ENCODE data around the gene TASL. TPM values are rescaled to one million over a fixed set of nuclear protein-coding genes. Genes with fewer than 3 reads are reported as not detected.

The TASL gene
- total and polyA plus RNA-seq, 2 of the 8 experiments (the other 6 are each of a cell fraction or from before 2014, with no cell fraction given), result not detected

DNA sequence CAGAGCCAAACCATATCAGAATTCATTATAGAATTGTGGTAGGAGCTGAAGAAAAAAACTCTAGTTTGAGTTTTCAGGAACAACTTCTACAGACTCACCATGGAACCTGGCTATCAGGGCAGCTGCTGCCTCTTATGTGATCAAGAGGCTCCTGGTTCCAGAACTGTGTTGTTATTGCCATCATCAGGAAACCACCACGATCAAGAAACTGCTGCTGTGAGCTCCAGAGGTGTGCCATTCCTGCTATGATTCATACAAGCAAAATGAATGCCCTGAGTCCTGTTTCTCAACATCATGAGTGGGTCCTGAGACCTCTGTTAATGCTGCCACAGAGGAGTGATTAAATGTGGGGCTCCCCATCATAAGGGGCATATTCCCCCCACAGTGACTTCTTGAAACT is 43.7 kb downstream of the TASL start (continued):
- TF ChIP-seq, protein P1, sequence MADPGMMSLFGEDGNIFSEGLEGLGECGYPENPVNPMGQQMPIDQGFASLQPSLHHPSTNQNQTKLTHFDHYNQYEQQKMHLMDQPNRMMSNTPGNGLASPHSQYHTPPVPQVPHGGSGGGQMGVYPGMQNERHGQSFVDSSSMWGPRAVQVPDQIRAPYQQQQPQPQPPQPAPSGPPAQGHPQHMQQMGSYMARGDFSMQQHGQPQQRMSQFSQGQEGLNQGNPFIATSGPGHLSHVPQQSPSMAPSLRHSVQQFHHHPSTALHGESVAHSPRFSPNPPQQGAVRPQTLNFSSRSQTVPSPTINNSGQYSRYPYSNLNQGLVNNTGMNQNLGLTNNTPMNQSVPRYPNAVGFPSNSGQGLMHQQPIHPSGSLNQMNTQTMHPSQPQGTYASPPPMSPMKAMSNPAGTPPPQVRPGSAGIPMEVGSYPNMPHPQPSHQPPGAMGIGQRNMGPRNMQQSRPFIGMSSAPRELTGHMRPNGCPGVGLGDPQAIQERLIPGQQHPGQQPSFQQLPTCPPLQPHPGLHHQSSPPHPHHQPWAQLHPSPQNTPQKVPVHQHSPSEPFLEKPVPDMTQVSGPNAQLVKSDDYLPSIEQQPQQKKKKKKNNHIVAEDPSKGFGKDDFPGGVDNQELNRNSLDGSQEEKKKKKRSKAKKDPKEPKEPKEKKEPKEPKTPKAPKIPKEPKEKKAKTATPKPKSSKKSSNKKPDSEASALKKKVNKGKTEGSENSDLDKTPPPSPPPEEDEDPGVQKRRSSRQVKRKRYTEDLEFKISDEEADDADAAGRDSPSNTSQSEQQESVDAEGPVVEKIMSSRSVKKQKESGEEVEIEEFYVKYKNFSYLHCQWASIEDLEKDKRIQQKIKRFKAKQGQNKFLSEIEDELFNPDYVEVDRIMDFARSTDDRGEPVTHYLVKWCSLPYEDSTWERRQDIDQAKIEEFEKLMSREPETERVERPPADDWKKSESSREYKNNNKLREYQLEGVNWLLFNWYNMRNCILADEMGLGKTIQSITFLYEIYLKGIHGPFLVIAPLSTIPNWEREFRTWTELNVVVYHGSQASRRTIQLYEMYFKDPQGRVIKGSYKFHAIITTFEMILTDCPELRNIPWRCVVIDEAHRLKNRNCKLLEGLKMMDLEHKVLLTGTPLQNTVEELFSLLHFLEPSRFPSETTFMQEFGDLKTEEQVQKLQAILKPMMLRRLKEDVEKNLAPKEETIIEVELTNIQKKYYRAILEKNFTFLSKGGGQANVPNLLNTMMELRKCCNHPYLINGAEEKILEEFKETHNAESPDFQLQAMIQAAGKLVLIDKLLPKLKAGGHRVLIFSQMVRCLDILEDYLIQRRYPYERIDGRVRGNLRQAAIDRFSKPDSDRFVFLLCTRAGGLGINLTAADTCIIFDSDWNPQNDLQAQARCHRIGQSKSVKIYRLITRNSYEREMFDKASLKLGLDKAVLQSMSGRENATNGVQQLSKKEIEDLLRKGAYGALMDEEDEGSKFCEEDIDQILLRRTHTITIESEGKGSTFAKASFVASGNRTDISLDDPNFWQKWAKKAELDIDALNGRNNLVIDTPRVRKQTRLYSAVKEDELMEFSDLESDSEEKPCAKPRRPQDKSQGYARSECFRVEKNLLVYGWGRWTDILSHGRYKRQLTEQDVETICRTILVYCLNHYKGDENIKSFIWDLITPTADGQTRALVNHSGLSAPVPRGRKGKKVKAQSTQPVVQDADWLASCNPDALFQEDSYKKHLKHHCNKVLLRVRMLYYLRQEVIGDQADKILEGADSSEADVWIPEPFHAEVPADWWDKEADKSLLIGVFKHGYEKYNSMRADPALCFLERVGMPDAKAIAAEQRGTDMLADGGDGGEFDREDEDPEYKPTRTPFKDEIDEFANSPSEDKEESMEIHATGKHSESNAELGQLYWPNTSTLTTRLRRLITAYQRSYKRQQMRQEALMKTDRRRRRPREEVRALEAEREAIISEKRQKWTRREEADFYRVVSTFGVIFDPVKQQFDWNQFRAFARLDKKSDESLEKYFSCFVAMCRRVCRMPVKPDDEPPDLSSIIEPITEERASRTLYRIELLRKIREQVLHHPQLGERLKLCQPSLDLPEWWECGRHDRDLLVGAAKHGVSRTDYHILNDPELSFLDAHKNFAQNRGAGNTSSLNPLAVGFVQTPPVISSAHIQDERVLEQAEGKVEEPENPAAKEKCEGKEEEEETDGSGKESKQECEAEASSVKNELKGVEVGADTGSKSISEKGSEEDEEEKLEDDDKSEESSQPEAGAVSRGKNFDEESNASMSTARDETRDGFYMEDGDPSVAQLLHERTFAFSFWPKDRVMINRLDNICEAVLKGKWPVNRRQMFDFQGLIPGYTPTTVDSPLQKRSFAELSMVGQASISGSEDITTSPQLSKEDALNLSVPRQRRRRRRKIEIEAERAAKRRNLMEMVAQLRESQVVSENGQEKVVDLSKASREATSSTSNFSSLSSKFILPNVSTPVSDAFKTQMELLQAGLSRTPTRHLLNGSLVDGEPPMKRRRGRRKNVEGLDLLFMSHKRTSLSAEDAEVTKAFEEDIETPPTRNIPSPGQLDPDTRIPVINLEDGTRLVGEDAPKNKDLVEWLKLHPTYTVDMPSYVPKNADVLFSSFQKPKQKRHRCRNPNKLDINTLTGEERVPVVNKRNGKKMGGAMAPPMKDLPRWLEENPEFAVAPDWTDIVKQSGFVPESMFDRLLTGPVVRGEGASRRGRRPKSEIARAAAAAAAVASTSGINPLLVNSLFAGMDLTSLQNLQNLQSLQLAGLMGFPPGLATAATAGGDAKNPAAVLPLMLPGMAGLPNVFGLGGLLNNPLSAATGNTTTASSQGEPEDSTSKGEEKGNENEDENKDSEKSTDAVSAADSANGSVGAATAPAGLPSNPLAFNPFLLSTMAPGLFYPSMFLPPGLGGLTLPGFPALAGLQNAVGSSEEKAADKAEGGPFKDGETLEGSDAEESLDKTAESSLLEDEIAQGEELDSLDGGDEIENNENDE (IDR thresholded peaks at IDR 0.05; ENCODE audit: insufficient replicate concordance, low read length), result no peak
- TF ChIP-seq SRF (IDR thresholded peaks at IDR 0.05; ENCODE audit: low read depth, low read length), result no peak
- no peak for TF ChIP-seq GTF2F1 (IDR thresholded peaks at IDR 0.05; ENCODE audit: borderline replicate concordance, low read depth, low read length)
- TF ChIP-seq EP300 (IDR thresholded peaks at IDR 0.05; ENCODE audit: borderline replicate concordance in 1 of 2, low read depth in 2 of 2, low read length in 2 of 2), result no peak
- TF ChIP-seq SP1 (IDR thresholded peaks at IDR 0.05; ENCODE audit: low read depth, low read length), result no peak
- TF ChIP-seq JUND (IDR thresholded peaks at IDR 0.05; ENCODE audit: low read length), result no peak
- no peak for TF ChIP-seq TEAD4 (IDR thresholded peaks at IDR 0.05; ENCODE audit: low read depth, low read length)
- TF ChIP-seq BCL11A (IDR thresholded peaks at IDR 0.05; ENCODE audit: low read depth in 2 of 2, low read length in 2 of 2), result no peak
- no peak for TF ChIP-seq KDM4A (IDR thresholded peaks at IDR 0.05; ENCODE audit: low read depth, low read length, severe bottlenecking)
- TF ChIP-seq BACH1 (IDR thresholded peaks at IDR 0.05; ENCODE audit: low read length), result no peak
- no peak for TF ChIP-seq EZH2 (IDR thresholded peaks at IDR 0.05; ENCODE audit: low read depth, low read length, severe bottlenecking)
- no peak for TF ChIP-seq CBX5 (IDR thresholded peaks at IDR 0.05; ENCODE audit: low read depth, low read length)
- no peak for TF ChIP-seq ASH2L (IDR thresholded peaks at IDR 0.05; ENCODE audit: low read length)
